ENCODE measurements around the gene PRPF38A.

GRCh38 chr1:52444463-52444862 is 40.1 kb downstream of the PRPF38A start:
- TF ChIP-seq CTCF (IDR thresholded peaks at IDR 0.05; ENCODE audit: low read depth, low read length, poor library complexity, severe bottlenecking), result no peak
- TF ChIP-seq EZH2phosphoT487 (IDR thresholded peaks at IDR 0.05; ENCODE audit: borderline replicate concordance, low read length), result no peak
